HCT116 (cell line): ENCODE results near the gene NCBP3. TPM values are rescaled to one million over a fixed set of nuclear protein-coding genes. Genes with fewer than 3 reads are reported as not detected.

Experiments used
- ATAC-seq: fragments of 200-7000 bp; cut with Tn5 transposase; 2 replicates; pipeline ENCODE4 v1.9.1; 2020; ENCODE audit warnings: mild to moderate bottlenecking, moderate library complexity
- BruUV-seq: library from RNA; stranded (reverse); fragments of 400-500 nt; replicated peaks from 2 replicates; lab custom pipeline; 2021; lab: Mats Ljungman, UMichigan
- CTCF ChIA-PET: fragments of 300-600 bp; sonication (Branson Sonifier 250); formaldehyde crosslinking; loops from one replicate; lab custom pipeline; 2021; ENCODE audit warnings: antibody characterized with exemption; lab: Charles Lee
- POLR2A ChIA-PET: fragments of 300-600, 350-600 bp; sonication (Branson Sonifier 250); formaldehyde crosslinking; loops from one replicate; lab custom pipeline; 2021; ENCODE audit warnings: antibody characterized with exemption; lab: Charles Lee
- RAD21 ChIA-PET, 2 experiments: fragments of 300-600 bp; sonication (Branson Sonifier 250); formaldehyde crosslinking; loops; one replicate each; lab custom pipeline; 2023; ENCODE audit warnings: low total read pairs in 2 of 2; ENCODE audit not compliant: uncharacterized antibody in 2 of 2, unreplicated experiment in 2 of 2, low non-redundant PET in 1 of 2; lab: Charles Lee
- DNase-seq: peaks from one replicate; pipeline ENCODE4 v3.0.0-alpha.2; 2010; ENCODE audit warnings: low read depth, low spot score
- H2AFZ ChIP-seq: fragments of 200-600 bp; shearing (Covaris generic), sonication (generic); 2 replicates; pipeline ENCODE4 v1.6.1; 2017; ENCODE audit warnings: low read depth, mixed run types, mixed read lengths, antibody characterized with exemption, low read length; ENCODE audit not compliant: poor library complexity, severe bottlenecking
- H3K27ac ChIP-seq: 2 replicates; pipeline ENCODE4 v1.5.1; 2012; ENCODE audit warnings: low read depth, low read length
- H3K27me3 ChIP-seq: fragments of 200-600 bp; sonication (generic); 2 replicates; pipeline ENCODE4 v1.6.1; 2016; ENCODE audit warnings: mixed run types, low read length, mixed read lengths; ENCODE audit not compliant: insufficient read depth
- H3K36me3 ChIP-seq, 2 experiments: fragments of 200-500 bp in 1 of 2; fragments of 200-600 bp in 1 of 2; sonication (Bioruptor generic) in 1 of 2; sonication (generic) in 1 of 2; 2 replicates each; pipeline versions ENCODE4 v1.5.1 to v1.6.1; 2014 to 2016; ENCODE audit warnings: low read length in 2 of 2, inconsistent platforms in 1 of 2, mixed read lengths in 1 of 2, mixed run types in 1 of 2; ENCODE audit not compliant: insufficient read depth in 2 of 2, control insufficient read depth in 1 of 2
- H3K4me1 ChIP-seq, 2 experiments: fragments of 200-600 bp in 1 of 2; sonication (generic) in 1 of 2; 2 replicates each; pipeline versions ENCODE4 v1.5.1 to v1.6.1; 2012 to 2017; ENCODE audit warnings: low read length in 2 of 2, inconsistent platforms in 1 of 2, mild to moderate bottlenecking in 1 of 2, mixed read lengths in 1 of 2, mixed run types in 1 of 2, moderate library complexity in 1 of 2; ENCODE audit not compliant: insufficient read depth in 2 of 2, control insufficient read depth in 1 of 2
- H3K4me2 ChIP-seq: fragments of 200-600 bp; sonication (generic); 2 replicates; pipeline ENCODE4 v1.6.1; 2017; ENCODE audit warnings: mixed run types, low read length, mixed read lengths
- H3K4me3 ChIP-seq, 2 experiments: fragments of 200-600 bp in 1 of 2; sonication (generic) in 1 of 2; replicated peaks in 1 of 2; 2 replicates each; pipeline ENCODE4 v1.5.1; 2011 to 2016; ENCODE audit warnings: low read length in 2 of 2, control low read depth in 1 of 2, low read depth in 1 of 2, mild to moderate bottlenecking in 1 of 2, mixed read lengths in 1 of 2, mixed run types in 1 of 2
- H3K79me2 ChIP-seq: fragments of 200-600 bp; sonication (generic); 2 replicates; pipeline ENCODE4 v1.6.1; 2017; ENCODE audit warnings: mild to moderate bottlenecking, mixed run types, low read length, moderate library complexity, mixed read lengths; ENCODE audit not compliant: insufficient read depth
- H3K9ac ChIP-seq: fragments of 200-600 bp; sonication (generic); 2 replicates; pipeline ENCODE4 v1.6.1; 2016; ENCODE audit warnings: low read length, mixed read lengths
- H3K9me2 ChIP-seq: fragments of 200-600 bp; sonication (generic), shearing (Covaris generic); 2 replicates; pipeline ENCODE4 v1.6.1; 2017; ENCODE audit warnings: mixed run types, mild to moderate bottlenecking, moderate library complexity; ENCODE audit not compliant: insufficient read depth
- H3K9me3 ChIP-seq, 2 experiments: fragments of 200-500 bp in 1 of 2; fragments of 200-600 bp in 1 of 2; sonication (Bioruptor generic) in 1 of 2; sonication (generic) in 1 of 2; 2 replicates each; pipeline ENCODE4 v1.6.1; 2014 to 2017; ENCODE audit warnings: low read length in 2 of 2, mixed read lengths in 2 of 2, inconsistent platforms in 1 of 2, low read depth in 1 of 2, mild to moderate bottlenecking in 1 of 2, mixed run types in 1 of 2, moderate library complexity in 1 of 2; ENCODE audit not compliant: control insufficient read depth in 1 of 2, insufficient read depth in 1 of 2
- H4K20me1 ChIP-seq: fragments of 200-600 bp; sonication (generic), shearing (Covaris generic); 2 replicates; pipeline ENCODE4 v1.6.1; 2017; ENCODE audit warnings: mixed run types, mild to moderate bottlenecking, moderate library complexity; ENCODE audit not compliant: insufficient read depth
- ATF3 ChIP-seq: IDR thresholded peaks from 2 replicates; pipeline ENCODE4 v1.6.1; 2012
- EGR1 ChIP-seq: IDR thresholded peaks from 2 replicates; pipeline ENCODE4 v1.6.1; 2012; ENCODE audit warnings: low read depth
- EZH2phosphoT487 ChIP-seq: fragments of 200-600 bp; IDR thresholded peaks from 2 replicates; pipeline ENCODE4 v1.6.1; 2018; ENCODE audit warnings: antibody characterized with exemption, borderline replicate concordance
- FOSL1 ChIP-seq: IDR thresholded peaks from 2 replicates; pipeline ENCODE4 v1.6.1; 2012; ENCODE audit warnings: low read depth
- POLR2AphosphoS5 ChIP-seq: IDR thresholded peaks from 2 replicates; pipeline ENCODE4 v1.6.1; 2011; ENCODE audit warnings: mild to moderate bottlenecking, low read depth, low read length, moderate library complexity
- ZNF274 ChIP-seq: fragments of 200-500 bp; sonication (Bioruptor generic); IDR thresholded peaks from 2 replicates; pipeline ENCODE4 v1.6.1; 2014; ENCODE audit warnings: mild to moderate bottlenecking, low read depth, low read length, inconsistent platforms
- intact Hi-C: fragments of 100-400 bp; cut with micrococcal nuclease; formaldehyde crosslinking; loops from 2 replicates; pipeline ENCODE4 v1.10.0; 2022
- total RNA-seq: library from RNA; stranded (reverse); gene quantifications from one replicate; pipeline ENCODE4 v1.2.1, GENCODE V29; 2021; ENCODE audit not compliant: unreplicated experiment
- TF ChIP-seq, protein P1 (sequence below): IDR thresholded peaks from 2 replicates; pipeline ENCODE4 v1.6.1; 2011; ENCODE audit warnings: mild to moderate bottlenecking, low read length, moderate library complexity; ENCODE audit not compliant: insufficient replicate concordance; ENCODE audit errors: extremely low read depth

NCBP3 gene
- total RNA-seq, 1 experiment from 2014 or later, result 46.5 TPM

- no peak for TF ChIP-seq ATF3
Measured at GRCh38 chr17:3805581-3805980, 40.5 kb downstream of the NCBP3 start (continued).

DNA sequence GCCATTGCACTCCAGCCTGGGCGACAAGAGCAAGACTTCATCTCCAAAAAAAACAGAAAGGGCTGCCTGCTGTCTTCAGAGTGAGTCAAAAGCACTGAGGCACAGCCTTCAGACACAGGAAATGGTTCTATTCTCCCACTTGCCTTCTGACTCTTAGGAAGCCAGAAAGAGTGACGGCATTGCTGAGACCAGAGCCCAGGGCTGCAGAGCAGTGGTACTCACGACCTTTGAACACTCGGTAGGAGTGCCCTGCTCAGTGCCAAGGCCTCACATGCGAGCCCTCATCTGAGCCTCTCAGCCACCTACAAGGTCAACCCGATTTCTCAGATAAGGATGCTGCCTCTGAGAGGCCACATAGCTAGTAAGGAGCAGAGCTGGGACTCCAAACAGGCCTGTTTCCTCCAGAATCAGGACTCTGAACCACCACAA is 41.5 kb downstream of the NCBP3 start:
- Histone ChIP-seq H3K4me1 (peaks cover 3 to 6% of the 10 kb centered on the region in 2 experiments; a peak in 2 of 4 replicates), H3K9me2 (no peaks in the 10 kb centered on the region), H3K36me3 (peaks cover 4 to 6% of the 10 kb centered on the region in 2 experiments; a peak in 2 of 4 replicates), H3K9ac (no peak overlapping the region), H3K4me3 (no peak overlapping the region), H3K9me3 (no peaks in the 10 kb centered on the region), H3K79me2 (no peaks in the 10 kb centered on the region), H3K27me3 (no peaks in the 10 kb centered on the region), H4K20me1 (no peaks in the 10 kb centered on the region), H3K27ac (no peak overlapping the region), H3K4me2 (no peak overlapping the region), H2AFZ (no peak overlapping the region)
- RAD21 ChIA-PET, result no interaction called here
- TF ChIP-seq POLR2AphosphoS5 (no peak), FOSL1 (no peak), EGR1 (no peak), ZNF274 (no peak), EZH2phosphoT487 (no peak)
- TF ChIP-seq, protein P1, sequence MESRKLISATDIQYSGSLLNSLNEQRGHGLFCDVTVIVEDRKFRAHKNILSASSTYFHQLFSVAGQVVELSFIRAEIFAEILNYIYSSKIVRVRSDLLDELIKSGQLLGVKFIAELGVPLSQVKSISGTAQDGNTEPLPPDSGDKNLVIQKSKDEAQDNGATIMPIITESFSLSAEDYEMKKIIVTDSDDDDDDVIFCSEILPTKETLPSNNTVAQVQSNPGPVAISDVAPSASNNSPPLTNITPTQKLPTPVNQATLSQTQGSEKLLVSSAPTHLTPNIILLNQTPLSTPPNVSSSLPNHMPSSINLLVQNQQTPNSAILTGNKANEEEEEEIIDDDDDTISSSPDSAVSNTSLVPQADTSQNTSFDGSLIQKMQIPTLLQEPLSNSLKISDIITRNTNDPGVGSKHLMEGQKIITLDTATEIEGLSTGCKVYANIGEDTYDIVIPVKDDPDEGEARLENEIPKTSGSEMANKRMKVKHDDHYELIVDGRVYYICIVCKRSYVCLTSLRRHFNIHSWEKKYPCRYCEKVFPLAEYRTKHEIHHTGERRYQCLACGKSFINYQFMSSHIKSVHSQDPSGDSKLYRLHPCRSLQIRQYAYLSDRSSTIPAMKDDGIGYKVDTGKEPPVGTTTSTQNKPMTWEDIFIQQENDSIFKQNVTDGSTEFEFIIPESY, result no peak
- DNase-seq, result no peak
- BruUV-seq, result no TSS peak
- POLR2A ChIA-PET, result no interaction called here
- intact Hi-C loops, result no loop called here
- no peak for ATAC-seq
- CTCF ChIA-PET, result interaction anchor here (1.9 kb wide), 1 partner anchor 67 kb away, joined by 6 read pairs; no protein-coding TSS in a partner anchor
